Activated CD4-positive, CD25-positive, alpha-beta regulatory T cell treated with anti-CD3 and anti-CD28 coated beads, Interleukin-2, amount 50 U/mL, for 72 hours (primary cell): ENCODE measurements around the gene ZNF823.
"Not testable (repeated sequence)": the region's sequence is repeated elsewhere in the genome, so short reads cannot be mapped to it uniquely, and the experiment has no call there.

Source experiments
- DNase-seq: peaks from one replicate; pipeline ENCODE4 v3.0.0; 2021

ZNF823 gene

DNA sequence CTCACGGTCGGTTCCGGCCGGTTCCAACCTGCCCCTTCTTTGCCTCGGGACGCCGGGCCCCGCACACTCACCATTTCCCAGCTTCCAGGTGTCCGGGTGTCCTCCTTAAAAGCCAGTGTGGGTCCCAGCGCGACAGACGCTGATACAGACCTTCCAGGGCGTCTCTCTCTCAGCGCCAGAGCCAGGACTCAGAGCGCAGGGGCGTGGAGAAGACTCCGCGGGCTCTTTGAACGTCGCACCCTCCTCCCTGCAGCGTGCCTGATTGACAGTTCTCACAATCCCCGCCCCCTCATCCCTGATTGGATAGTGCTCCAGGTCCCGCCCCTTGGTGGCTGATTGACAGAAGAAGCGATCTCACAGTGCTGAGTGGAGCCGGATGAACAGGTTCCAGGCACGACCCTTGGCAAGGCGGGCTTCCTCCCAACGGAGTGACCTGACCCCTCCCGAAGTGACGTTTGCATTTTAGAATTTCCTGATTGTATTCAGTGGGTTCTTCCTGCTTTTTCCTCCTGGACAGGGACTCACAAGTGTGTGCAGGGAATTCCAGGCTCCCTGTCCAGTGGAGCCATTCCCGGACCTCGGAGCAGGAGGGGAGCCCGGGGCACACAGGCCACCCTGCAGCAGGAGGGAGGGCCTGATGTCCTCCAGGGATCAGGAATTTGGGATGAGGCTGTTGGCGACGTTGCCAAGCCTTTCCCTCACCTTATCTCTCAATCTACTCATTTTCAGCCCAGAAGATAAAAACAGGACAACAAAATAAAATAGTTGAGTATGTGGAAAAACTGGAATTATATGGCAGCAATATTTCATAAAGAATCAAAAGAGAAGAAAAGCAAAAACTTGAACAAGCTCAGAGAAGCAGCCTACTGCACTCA is at the start of gene ZNF823:
ZNF823 (minus strand) TSS at position 201 of the 875 bp plus-strand sequence; CDS start at position 74, 127 bp downstream.
- DNase-seq, result peak; percentile 95

DNA sequence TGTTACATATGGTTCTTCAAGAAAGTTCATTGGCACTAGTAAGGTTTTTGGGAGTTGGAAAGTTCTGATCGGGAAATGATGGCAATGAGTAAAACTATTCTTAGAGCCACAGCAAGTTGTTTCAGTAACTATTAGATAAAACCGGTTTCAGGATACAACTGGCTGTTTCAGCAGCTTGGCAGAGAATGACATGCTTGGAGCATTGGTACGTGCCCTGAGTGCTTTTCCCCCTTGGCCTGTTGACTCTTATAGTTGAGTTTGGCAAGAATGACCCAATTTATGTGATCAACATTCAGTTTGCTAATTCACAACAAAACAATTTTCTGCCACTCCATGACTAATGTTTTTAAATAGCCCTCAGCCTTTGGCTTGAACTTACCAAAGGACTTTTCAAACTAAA is 48.8 kb upstream of the ZNF823 start:
- no peak for DNase-seq

DNA sequence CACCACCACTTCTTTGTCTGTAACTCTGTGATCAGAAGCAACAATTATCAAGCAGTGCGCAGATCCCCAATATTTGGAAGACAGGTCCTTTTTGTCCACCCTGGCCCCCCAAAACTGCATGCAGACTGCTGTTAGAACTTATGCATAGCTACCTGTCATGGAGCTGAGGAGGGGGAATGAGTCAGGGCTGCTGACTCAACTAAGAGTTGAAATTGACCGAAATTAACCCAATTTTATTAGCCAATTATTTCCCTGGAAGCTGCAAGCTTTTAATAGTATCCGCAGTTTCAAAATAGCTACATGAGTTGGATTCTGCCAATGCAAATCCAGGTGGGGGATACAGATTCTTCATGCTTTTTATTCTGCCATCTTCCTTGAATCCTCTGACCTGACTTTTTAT is 45.6 kb upstream of the ZNF823 start:
- no peak for DNase-seq

DNA sequence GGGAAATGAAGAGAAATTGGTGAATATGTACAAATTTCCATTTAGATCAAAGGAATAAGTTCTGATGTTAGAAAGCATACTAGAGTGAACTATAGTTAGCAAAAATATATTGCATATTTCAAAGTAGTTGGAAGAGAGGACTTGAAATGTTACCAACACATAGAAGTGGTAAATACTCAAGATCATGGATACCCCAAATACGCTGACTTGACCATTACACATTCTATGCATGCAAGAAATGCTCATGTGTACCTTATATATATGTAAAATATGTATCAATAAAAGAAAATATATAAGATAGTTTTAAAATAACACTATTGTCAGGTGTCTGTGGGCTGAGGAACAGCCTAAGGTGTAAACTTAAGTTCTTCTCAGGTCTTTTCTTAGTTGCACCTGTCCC is 45.0 kb upstream of the ZNF823 start:
- DNase-seq, result no peak

DNA sequence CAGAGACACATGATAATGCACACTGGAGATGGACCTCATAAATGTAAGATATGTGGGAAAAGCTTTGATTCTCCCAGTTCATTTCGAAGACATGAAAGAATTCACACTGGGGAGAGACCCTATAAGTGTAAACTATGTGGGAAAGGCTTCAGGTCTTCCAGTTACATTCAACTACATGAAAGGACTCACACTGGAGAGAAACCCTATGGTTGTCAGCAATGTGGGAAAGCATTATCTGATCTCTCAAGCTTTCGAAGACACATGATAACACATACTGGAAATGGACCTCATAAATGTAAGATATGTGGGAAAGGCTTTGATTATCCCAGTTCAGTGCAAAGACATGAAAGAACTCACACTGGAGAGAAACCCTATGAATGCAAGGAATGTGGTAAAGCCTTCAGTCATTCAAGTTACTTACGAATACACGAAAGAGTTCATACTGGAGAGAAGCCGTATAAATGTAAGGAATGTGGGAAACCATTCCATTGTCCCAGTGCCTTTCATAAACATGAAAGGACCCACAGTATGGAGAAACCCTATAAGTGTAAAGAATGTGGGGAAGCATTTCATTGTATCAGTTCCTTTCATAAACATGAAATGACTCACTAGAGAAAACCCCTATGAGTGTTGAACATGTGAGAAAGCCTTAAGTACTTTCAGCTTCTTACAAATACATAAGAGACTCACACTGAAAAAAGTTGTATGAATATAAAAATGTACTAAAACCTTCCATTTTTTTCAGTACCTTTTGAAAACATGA is 42.7 kb upstream of the ZNF823 start:
- DNase-seq, result no peak

DNA sequence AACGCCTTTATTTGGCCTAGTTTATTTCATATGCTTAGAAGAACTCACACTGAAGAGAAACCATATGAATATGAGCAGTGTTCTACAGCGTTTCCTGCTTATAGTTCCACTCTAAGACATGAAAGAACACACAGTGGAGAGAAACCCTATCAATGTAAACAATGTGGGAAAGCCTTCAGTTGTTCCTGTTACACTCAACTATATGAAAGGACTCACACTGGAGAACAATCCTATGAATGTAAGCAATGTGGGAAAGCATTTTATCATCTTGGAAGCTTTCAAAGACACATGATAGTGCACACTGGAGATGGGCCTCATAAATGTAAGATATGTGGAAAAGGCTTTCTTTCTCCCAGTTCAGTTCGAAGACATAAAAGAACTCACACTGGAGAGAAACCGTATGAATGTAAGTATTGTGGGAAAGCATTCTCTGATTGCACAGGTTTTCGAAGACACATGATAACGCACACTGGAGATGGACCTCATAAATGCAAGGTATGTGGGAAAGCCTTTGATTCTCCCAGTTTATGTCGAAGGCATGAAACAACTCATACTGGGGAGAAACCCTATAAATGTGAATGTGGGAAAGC is 41.8 kb upstream of the ZNF823 start:
- DNase-seq, result no peak

DNA sequence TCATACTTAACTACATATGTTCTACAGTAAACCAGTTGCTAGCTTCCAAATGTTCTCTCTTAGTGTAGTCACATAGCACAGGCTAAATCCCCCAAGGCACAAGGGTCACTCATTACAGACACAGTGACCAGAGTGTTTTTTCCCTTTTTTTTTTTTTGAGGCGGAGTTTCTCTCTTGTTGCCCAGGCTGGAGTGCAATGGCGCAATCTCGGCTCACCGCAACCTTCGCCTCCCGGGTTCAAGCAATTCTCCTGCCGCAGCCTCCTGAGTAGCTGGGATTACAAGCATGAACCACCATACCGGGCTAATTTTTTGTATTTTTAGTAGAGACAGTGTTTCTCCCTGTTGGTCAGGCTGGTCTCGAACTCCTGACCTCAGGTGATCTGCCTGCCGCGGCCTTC is 37.9 kb upstream of the ZNF823 start:
- not testable (repeated sequence) for DNase-seq

DNA sequence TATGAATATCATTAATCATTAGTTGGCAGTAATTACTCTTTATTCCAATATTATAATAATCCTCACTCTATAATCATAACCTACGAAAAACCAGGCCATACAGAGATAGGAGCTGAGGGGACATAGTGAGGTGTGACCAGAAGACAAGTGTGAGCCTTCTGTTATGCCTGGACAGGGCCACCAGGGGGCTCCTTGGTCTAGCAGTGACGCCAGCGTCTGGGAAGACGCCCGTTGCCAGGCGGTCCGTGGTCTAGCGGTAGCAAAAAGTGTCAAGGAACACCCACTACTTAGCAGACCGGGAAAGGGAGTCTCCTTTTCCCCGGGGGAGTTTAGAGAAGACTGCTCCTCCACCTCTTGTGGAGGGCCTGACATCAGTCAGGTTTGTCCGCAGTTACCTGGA is 32.8 kb upstream of the ZNF823 start:
- not testable (repeated sequence) for DNase-seq

DNA sequence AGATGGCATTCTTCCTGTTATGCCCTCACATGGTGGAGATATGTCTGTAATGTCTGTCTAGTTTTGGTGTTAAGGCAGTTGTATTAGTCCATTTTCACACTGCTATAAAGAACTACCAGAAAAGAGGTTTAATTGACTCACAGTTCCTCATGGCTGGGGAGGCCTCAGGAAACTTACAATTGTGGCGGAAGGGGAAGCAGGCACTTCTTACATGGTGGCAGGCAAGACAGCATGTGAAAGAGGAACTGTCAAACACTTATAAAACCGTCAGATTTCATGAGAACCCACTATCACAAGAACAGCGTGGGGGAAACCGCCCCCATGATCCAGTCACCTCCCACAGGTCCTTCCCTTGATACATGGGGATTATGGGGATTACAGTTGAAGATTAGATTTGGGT is 31.2 kb upstream of the ZNF823 start:
- DNase-seq, result no peak

DNA sequence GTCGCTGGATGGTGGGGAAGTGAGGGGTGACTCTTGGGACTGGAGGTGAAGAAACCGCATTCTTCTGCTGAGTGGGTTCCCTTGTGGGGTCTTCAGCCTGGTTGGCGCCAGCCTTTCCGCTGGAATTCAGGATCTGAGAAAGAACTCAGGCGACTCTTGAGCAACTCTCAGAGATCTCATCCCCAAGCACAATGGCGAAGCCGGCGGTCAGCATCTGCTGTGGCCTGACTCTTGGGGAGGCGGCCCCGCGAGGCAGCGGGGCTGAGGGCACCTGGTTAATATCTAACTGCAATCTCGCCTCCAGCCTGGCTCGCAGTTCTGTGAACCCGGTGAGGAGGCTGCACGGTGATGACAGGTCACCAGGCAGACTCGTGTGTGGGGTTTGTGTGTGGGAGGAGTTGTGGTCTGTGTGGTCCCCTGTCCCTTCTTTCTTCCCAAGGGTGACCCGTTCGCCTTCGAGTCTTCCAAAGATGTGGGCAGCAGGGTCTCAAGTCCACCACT is 28.9 kb upstream of the ZNF823 start:
- DNase-seq, result peak; percentile 44

DNA sequence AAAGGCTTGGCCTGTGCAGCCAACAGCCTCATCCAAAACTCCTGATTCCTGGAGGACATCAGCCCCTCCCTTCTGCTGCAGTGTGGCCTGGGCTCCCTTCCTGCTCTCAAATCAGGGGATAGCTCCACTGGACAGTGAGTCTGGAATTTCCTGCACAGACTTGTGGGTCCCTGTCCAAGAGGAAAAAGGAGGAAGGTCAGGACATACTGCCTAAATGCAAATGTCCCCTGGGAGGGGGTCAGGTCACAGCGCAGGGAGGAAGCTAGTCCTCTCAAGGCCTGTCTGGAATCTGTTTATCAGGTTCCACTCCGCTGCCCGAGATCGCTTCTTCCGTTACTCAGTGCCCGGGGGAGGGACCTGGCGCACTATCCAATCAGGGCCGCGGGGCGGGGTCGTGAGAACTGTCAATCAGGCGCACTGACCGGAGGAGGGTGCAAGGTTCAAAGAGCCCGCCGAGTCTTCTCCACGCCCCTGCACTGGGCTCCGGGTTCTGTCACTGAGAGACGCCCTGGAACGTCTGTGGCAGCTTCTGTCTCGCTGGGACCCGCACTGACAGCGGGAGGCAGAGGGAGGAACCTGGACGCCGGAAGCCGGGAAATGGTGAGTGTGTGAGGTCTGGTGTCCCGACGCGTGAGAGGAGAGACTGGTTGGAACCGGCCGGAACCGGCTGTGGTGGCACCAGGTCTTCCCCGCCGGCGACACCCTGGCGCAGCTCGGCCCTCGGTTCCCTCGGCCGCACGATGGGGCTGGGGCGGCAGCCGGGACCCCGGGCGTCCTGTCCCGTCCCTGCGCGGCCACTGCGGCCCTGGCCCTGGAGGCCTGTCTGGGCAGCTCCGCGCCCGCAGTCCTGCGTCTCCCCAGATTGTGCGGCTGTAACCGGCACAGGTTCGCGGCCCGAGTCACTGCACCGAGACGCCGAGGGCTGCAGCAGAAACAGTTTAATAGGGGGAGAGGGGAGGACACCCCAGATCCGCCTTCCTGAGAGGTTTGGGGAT is 28.1 kb upstream of the ZNF823 start, which contains the start of gene ZNF441:
ZNF441 (plus strand) TSS at position 404 of the 995 bp plus-strand sequence; CDS start at position 598, 194 bp downstream.
- peak; percentile 97 for DNase-seq

DNA sequence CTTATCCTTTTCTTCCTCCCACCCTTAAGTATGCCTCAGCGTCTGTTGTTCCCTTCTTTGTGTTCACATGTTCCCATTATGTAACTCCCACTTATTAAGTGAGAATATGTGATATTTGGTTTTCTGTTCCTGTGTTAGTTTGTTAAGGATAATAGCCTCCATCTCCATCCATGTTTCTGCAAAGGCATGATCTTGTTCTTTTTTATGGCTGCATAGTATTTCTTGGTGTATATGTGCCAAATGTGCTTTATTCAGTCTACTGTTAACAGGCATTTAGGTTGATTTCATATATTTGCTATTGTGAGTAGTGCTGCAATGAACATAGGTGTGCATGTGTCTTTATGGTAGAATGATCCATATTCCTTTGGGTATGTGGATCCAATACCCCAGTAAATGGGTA is 24.9 kb upstream of the ZNF823 start:
- no peak for DNase-seq

DNA sequence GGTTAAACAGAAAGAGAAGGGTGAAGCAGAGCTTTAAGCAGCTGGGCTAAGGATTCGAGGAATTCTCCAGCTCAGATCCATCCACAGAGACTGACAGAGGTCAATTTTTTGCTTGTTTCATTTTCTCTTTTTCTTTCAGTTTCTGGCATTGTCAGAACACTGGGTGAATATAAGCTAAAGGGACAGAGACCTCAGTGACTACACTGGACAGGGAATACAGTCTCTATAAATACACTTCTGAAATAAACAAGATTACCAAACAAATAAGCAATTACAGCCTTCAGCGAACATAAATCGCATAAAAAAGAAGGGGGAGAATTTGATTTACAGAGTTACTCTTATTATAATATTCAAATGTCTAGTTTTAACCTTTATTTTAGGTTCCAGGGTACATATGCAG is 24.4 kb upstream of the ZNF823 start:
- no peak for DNase-seq

DNA sequence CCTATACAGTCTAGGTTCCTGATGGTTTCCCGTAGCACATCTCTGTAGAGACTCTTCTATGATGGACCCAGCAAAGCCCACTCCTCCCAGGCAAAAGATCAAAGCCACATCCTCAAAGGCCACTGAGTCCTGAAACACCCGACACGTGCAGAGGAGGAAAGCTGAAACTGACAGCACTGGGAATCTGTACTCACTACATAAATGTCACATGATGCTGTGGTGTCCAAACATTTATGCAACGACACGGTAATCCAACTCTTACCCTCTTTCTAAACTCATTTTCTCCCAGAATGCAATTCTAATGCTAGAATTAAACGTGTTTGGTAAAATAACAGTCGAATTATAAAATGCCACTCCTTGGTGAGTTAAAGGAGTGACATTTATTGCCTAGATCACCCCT is 21.1 kb upstream of the ZNF823 start:
- no peak for DNase-seq

DNA sequence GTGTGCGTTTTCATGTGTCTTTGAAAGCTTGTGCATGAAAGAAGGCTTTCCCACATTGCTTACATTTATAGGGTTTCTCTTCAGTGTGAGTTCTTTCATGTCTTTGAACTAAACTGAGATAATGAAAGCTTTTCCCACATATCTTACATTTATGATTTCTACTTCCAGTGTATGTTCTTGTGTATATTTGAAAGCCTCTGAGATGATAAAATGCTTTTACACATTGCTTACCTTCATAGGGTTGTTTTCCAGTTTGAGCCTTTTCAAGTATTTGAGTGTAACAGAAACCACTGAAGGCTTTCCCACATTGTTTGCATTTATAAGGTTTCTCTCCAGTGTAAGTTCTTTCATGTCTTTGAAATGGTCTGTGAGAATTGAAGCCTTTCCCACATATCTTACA is 18.2 kb upstream of the ZNF823 start:
- no peak for DNase-seq

DNA sequence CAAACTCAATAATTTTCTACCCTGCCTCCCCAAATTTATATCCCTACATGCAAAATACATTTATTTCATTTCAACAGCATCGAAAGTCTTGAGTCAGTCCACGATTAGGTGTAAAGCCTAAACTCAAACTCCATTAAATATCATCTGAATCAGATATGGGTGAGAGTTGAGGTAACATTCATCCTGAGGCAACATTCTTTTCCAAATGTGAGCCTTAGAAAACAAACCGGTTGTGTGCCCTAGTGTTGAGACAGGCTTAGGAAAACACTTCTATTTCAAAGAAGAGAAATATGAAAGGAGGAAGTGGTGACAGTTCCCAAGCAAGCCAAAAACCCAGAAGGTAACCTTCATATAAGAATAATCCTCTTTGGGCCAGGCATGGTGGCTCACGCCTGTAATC is 15.9 kb upstream of the ZNF823 start:
- DNase-seq, result no peak

DNA sequence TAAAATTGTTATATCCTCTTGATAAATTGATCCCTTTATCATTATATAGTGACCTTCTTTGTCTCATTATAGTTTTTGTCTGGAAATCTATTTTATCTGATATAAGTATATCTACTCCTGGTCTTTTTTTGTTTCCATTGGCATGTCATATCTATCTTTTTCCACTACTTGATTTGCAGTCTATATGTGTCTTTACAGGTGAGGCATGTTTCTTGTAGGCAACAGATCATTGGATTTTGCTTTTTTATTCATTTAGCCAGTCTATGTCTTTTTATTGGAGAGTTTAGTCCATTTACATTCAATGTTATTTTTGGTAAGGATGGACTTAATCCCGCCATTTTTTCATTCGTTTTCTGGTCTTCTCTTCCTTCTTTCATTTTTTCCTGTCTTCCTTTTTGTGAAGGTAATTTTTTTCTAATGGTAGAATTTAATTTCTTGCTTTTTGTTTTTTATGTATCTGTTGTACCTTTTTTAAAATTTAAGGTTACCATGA is 13.5 kb upstream of the ZNF823 start:
- no peak for DNase-seq

DNA sequence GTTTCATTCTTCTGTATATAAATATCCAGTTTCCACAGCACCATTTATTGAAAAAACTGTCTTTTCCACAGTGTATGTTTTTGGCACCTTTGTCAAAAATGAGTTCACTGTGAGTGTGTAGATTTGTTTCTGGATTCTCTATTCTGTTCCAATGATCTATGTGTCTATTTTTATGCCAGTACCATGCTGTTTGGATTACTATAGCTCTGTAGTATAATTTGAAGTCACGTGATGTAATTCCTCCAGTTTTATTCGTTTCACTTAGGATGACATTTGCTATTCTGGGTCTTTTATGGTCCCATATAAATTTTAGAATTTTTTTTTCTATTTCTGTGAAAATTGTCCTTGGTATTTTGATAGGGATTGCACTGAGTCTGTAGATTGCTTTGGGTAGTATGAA is 11.0 kb upstream of the ZNF823 start:
- no peak for DNase-seq

DNA sequence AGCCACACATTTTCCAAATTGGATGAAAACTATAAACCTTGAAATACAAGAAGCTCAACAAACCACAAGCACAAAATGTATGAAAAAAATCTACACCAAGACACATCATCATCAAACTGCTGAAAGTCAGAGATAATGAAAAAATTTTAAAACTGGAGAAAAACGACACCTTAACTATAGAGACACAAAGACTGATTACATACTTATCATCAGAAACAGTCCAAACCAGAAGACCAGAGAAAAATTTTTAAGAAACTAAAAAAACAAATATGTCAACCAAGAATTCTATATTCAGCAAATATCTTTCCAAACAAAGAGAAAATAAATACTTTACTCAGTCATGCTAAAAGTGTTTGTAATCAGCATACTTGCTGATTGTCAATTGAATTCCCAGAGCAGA is 8.5 kb upstream of the ZNF823 start:
- DNase-seq, result no peak

DNA sequence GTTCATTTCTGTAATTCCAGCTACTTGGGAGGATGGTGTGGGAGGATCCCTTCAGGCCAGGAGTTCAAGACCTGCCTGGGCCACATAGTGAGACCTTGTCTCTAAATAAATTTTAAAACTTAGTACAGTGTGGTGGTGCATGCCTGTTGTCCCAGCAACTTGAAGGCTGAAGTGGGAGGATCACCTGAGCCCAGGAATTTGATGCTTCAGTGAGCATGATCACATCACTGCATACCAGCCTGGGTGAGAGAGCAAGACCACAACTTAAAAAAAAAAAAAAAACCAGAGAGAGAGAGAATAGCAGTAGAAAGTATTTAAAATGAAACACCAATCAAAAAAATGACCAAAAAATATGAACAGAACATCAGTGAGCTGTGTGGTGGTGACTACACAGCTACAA is 7.1 kb upstream of the ZNF823 start:
- no peak for DNase-seq

DNA sequence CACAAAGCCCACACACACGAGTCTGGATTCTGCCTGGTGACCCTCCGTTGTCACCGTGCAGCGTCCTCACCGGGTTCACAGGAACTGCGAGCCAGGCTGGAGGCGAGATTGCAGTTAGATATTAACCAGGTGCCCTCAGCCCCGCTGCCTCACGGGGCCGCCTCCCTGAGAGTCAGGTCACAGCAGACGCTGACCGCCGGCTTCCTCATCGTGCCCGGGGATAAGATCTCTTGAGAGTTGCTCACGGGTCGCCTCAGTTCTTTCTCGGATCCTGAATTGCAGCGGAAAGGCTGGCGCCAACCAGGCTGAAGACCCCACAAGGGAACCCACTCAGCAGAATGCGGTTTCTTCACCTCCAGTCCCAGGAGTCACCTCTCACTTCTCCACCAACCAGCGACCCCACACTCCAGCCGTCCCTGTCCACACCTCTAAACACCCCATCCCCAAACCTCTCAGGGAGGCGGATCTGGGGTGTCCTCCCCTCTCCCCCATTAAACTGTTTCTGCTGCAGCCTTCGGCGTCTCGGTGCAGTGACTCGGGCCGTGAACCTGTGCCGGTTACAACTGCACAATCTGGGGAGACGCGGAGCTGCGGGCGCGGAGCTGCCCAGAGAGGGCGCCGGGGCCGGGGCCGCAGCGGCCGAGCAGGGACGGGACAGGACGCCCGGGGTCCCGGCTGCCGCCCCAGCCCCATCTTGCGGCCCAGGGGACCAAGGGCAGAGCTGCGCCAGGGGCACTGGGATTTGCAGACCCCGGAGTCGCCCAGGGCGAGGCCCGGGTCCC is 591 bp downstream of the ZNF823 start:
- peak; percentile 47 for DNase-seq
